Colonic mucosa (tissue), 4 donors: ENCODE data around the gene PCED1B. TPM values are rescaled to one million over a fixed set of nuclear protein-coding genes. Genes with fewer than 3 reads are reported as not detected.

ENCODE experiments used
- DNase-seq: peaks from one replicate; pipeline ENCODE4 v3.0.0-alpha.2; 2020
- H3K27ac ChIP-seq: fragments of 200-600 bp; one replicate; pipeline ENCODE4 v1.8.0; 2021
- H3K27me3 ChIP-seq: fragments of 200-600 bp; one replicate; pipeline ENCODE4 v1.8.0; 2021
- H3K36me3 ChIP-seq: fragments of 200-600 bp; one replicate; pipeline ENCODE4 v1.8.0; 2021
- H3K4me1 ChIP-seq: fragments of 200-600 bp; one replicate; pipeline ENCODE4 v1.8.0; 2021; ENCODE audit warnings: mild to moderate bottlenecking
- H3K4me3 ChIP-seq: fragments of 200-600 bp; one replicate; pipeline ENCODE4 v1.8.0; 2021
- H3K9ac ChIP-seq, 2 donors: one replicate each; pipeline ENCODE4 v1.7.0; 2013; ENCODE audit warnings: control low read depth in 2 of 2, low read depth in 2 of 2, low read length in 2 of 2
- H3K9me3 ChIP-seq: fragments of 200-600 bp; one replicate; pipeline ENCODE4 v1.8.0; 2021
- intact Hi-C: fragments of 100-400 bp; cut with DNase I; formaldehyde crosslinking; loops from one replicate; pipeline ENCODE4 v1.14.1; 2022
- total RNA-seq, 2 donors: library from RNA; stranded (reverse); fragmentation: NEBNext Ultra II Directional in 1 of 2; extraction: Animal tissue kit (Norgen Biotek cat#: 25700) in 1 of 2; gene quantifications; one replicate each; pipeline ENCODE4 v1.2.1, GENCODE V29; 2021
- TF ChIP-seq, protein P1 (sequence below): fragments of 200-600 bp; IDR thresholded peaks from one replicate; pipeline ENCODE4 v1.8.0; 2022; ENCODE audit warnings: antibody characterized with exemption, mild to moderate bottlenecking
- donor health status: healthy.
- donor health status: DM: no; HTN: no; CAD: no.
- donor health status: DM: no; HTN: no; CAD: no.

Gene PCED1B
- total RNA-seq, 2 donors from 2014 or later, result 1.8 to 2.1 TPM

DNA sequence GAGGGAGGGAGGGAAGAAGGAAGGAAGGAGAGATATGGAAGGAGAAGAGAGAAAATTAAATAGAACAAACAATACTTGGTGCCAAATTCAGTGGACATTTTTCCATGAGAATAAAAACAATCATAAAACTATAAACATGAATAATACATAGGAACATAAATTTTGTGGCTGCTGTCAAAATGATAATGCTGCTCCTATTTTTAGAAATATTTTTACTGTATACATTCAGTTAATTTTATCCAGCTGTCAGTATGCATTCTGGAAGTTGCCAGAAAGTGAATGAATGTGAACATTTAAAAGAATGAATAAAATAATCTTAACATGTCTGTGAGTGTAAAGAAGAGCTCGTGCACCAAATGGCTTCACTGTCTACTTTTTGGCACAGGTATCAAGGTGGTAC lies 13.9 kb upstream of the PCED1B start:
- no peaks in the 10 kb centered on the region for H3K9me3 ChIP-seq
- H3K27me3 ChIP-seq, result no peaks in the 10 kb centered on the region
- no peaks in the 10 kb centered on the region for H3K36me3 ChIP-seq
- H3K27ac ChIP-seq, result no peak overlapping the region
- no peak overlapping the region for H3K4me3 ChIP-seq
- DNase-seq, result no peak
- no peak overlapping the region for H3K9ac ChIP-seq
- H3K4me1 ChIP-seq, result no peaks in the 10 kb centered on the region
- TF ChIP-seq, protein P1, sequence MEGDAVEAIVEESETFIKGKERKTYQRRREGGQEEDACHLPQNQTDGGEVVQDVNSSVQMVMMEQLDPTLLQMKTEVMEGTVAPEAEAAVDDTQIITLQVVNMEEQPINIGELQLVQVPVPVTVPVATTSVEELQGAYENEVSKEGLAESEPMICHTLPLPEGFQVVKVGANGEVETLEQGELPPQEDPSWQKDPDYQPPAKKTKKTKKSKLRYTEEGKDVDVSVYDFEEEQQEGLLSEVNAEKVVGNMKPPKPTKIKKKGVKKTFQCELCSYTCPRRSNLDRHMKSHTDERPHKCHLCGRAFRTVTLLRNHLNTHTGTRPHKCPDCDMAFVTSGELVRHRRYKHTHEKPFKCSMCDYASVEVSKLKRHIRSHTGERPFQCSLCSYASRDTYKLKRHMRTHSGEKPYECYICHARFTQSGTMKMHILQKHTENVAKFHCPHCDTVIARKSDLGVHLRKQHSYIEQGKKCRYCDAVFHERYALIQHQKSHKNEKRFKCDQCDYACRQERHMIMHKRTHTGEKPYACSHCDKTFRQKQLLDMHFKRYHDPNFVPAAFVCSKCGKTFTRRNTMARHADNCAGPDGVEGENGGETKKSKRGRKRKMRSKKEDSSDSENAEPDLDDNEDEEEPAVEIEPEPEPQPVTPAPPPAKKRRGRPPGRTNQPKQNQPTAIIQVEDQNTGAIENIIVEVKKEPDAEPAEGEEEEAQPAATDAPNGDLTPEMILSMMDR, result no peak
- intact Hi-C loops, result no loop called here

DNA sequence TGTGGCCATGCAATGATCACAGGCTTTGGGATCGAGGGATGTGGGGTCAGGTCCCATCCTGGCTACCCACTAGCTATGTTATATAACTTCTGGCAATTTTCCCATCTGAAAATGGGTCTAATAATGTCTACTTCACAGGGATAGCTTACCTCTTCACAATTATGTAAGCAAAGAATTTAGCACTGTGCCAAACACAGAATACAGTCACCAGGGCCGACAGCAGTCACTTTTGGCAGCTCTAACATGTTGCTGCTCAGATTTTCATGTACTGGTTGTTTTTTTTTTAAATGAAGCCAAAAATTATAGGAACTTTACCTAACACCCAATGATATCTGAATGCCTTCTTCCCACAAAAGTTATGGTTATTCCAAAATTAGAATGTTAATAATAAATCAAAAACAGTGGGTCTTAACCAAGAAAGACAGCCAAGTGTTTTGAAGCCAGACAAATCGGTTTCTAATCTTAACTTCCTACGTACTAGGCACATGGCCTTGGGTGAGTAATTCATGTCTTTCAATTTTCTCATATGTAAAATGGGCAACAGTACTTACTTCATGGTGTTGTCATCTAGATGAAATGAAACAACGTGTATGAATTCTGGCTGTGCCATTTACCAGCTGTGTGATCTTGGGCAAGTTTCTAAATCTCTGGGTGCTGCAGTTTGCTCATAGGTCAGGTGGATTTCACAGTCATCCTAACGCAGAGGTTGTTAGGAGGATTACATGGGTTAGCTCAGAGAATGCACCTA lies 13.0 kb upstream of the PCED1B start:
- intact Hi-C loops, result no loop called here
- no peak for DNase-seq
- Histone ChIP-seq H3K9ac (no peak overlapping the region), H3K9me3 (no peaks in the 10 kb centered on the region), H3K4me1 (no peaks in the 10 kb centered on the region), H3K4me3 (no peak overlapping the region), H3K27ac (no peak overlapping the region), H3K27me3 (no peaks in the 10 kb centered on the region), H3K36me3 (no peaks in the 10 kb centered on the region)
- TF ChIP-seq, protein P1, result no peak

DNA sequence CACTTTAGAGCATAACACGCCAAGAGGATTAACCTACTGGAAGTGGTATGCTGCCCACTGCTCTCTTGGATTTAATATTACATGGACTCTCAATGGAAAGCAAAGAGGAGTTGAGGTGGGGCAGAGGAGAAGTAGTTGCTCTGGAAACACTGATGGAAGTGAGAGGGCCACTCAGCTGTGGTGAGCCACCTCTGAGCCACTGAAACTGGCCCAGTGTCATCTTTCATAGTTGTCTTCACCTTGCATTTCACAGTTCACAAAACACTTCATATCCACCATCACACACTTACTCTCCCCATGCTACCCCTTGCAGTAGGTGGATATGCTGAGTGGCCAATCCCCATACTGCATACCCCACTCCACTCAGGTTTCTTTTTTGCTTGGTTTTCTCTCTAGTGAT lies 12.2 kb upstream of the PCED1B start:
- no peak overlapping the region for H3K27ac ChIP-seq
- intact Hi-C loops, result no loop called here

DNA sequence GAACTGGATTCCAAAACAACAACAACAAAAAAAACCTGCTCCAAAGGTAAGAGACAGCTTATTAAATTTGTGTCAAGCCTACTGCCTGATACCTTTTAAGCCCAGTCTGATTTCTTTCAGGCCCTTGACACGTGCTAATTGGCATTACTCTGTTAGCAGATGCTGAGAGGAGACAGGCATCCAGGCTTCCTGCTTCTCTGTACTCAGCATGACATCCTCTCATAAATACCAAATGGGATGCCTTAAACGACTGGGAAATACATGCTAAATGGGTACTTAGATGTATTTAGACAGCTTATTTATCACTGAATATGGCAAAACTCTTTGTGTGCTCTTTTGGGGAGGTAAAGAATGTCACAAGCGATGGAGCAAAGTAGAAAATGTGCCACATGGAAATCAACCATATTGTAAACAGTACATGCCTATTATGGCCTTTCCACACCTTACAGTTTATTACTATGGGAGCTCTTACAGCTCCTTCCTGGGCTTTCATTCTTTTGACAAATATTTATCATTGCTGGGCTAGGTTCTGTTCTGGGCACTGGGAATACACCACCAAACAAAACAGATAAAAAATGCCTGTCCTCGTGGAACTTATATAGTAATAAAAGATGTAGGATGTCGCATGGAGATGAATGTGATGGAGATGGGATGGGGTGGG lies 11.5 kb upstream of the PCED1B start:
- Histone ChIP-seq H3K36me3 (no peaks in the 10 kb centered on the region), H3K27ac (no peak overlapping the region), H3K4me3 (no peak overlapping the region), H3K9me3 (no peaks in the 10 kb centered on the region), H3K4me1 (no peaks in the 10 kb centered on the region), H3K27me3 (no peaks in the 10 kb centered on the region), H3K9ac (no peak overlapping the region)
- no peak for DNase-seq
- TF ChIP-seq, protein P1, result no peak
- intact Hi-C loops, result no loop called here

More for the DNA sequence above, 12.2 kb upstream of the PCED1B start:
- Histone ChIP-seq H3K27me3 (no peaks in the 10 kb centered on the region), H3K4me3 (no peak overlapping the region), H3K9ac (no peak overlapping the region), H3K4me1 (no peaks in the 10 kb centered on the region), H3K9me3 (no peaks in the 10 kb centered on the region), H3K36me3 (no peaks in the 10 kb centered on the region)
- TF ChIP-seq, protein P1, result no peak
- DNase-seq, result no peak

DNA sequence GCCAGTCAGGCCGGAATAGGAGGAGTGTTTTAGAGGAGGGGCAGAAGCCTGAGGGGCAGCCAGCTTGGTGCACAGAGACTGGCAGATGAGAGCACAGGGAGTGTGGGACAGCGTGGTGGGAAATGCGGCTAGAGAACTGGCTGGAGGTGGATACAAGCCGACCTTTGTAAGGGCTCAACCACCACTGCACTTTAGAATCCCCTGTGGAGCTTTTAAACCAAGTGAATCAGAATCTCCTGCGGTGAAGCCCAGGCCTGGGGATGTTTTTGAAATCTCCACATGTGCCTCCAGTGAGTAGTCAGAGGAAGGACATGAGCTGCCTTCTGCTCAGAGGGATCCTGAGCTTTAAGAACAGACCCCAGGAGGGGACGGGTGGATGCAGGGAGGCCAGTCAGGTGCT lies 10.9 kb upstream of the PCED1B start:
- Histone ChIP-seq H3K9ac (no peak overlapping the region), H3K27me3 (no peaks in the 10 kb centered on the region), H3K4me1 (no peaks in the 10 kb centered on the region), H3K4me3 (no peak overlapping the region), H3K36me3 (no peaks in the 10 kb centered on the region), H3K27ac (no peak overlapping the region), H3K9me3 (no peaks in the 10 kb centered on the region)
- DNase-seq, result no peak
- intact Hi-C loops, result no loop called here
- TF ChIP-seq, protein P1, result no peak
